Left ventricle myocardium inferior (tissue), 1 donor: Measurements from ENCODE around the gene CHST8. TPM values are rescaled to one million over a fixed set of nuclear protein-coding genes. Genes with fewer than 3 reads are reported as not detected.

ENCODE experiments used
- DNase-seq: peaks from one replicate; pipeline ENCODE4 v3.0.0-alpha.2; 2020
- H3K27ac ChIP-seq: fragments of 200-600 bp; replicated peaks from 2 replicates; pipeline ENCODE4 v1.8.0; 2021
- H3K27me3 ChIP-seq: fragments of 200-600 bp; 2 replicates; pipeline ENCODE4 v1.8.0; 2021; ENCODE audit warnings: low read depth
- H3K36me3 ChIP-seq: fragments of 200-600 bp; 2 replicates; pipeline ENCODE4 v1.8.0; 2021
- H3K4me1 ChIP-seq: fragments of 200-600 bp; 2 replicates; pipeline ENCODE4 v1.8.0; 2021
- H3K4me3 ChIP-seq: fragments of 200-600 bp; 2 replicates; pipeline ENCODE4 v1.8.0; 2021; ENCODE audit warnings: mild to moderate bottlenecking, moderate library complexity
- H3K9me3 ChIP-seq: fragments of 200-600 bp; replicated peaks from 2 replicates; pipeline ENCODE4 v1.8.0; 2021
- CTCF ChIP-seq: fragments of 200-600 bp; IDR thresholded peaks from 2 replicates; pipeline ENCODE4 v1.8.0; 2021; ENCODE audit warnings: antibody characterized with exemption, mild to moderate bottlenecking, borderline replicate concordance
- intact Hi-C: fragments of 100-400 bp; cut with micrococcal nuclease; formaldehyde crosslinking; loops from one replicate; pipeline ENCODE4 v1.11.0; 2022
- total RNA-seq: library from RNA; stranded (reverse); fragmentation: NEBNext Ultra II Directional; extraction: Animal tissue kit (Norgen Biotek cat#: 25700); gene quantifications from one replicate; pipeline ENCODE4 v1.2.1, GENCODE V29; 2021
- donor health status: DM: no; HTN: yes; CAD: no; lungs with severe emphysema.

The CHST8 gene
- total RNA-seq, 1 donor from 2014 or later: 0.14 TPM

- Histone ChIP-seq H3K27me3 (peaks cover 84% of the 10 kb centered on the region), H3K36me3 (no peaks in the 10 kb centered on the region), H3K4me1 (no peaks in the 10 kb centered on the region), H3K9me3 (no peaks in the 10 kb centered on the region), H3K27ac (no peak overlapping the region), H3K4me3 (no peak overlapping the region)
- TF ChIP-seq CTCF: no peak
- intact Hi-C loops: no loop called here
- DNase-seq: no peak
Observed at GRCh38 chr19:33749016-33749415, 127.3 kb downstream of the CHST8 start.

- Histone ChIP-seq H3K9me3 (no peaks in the 10 kb centered on the region), H3K27me3 (peaks cover 84% of the 10 kb centered on the region), H3K4me1 (no peaks in the 10 kb centered on the region), H3K36me3 (no peaks in the 10 kb centered on the region), H3K27ac (no peak overlapping the region), H3K4me3 (no peak overlapping the region)
- no peak for DNase-seq
- intact Hi-C loops: no loop called here
- no peak for TF ChIP-seq CTCF
Observed at GRCh38 chr19:33749619-33750175, 127.9 kb downstream of the CHST8 start.

- no peaks in the 10 kb centered on the region for H3K4me1 ChIP-seq
Observed at GRCh38 chr19:33750587-33751435, 129.1 kb downstream of the CHST8 start.

GRCh38 chr19:33751436-33751770 is 129.7 kb downstream of the CHST8 start:
- Histone ChIP-seq H3K27me3 (peaks cover 85% of the 10 kb centered on the region), H3K4me3 (no peak overlapping the region)
- intact Hi-C loops: no loop called here

More at GRCh38 chr19:33750587-33751435, 129.1 kb downstream of the CHST8 start:
- Histone ChIP-seq H3K9me3 (no peaks in the 10 kb centered on the region), H3K27ac (no peak overlapping the region), H3K4me3 (no peak overlapping the region), H3K36me3 (no peaks in the 10 kb centered on the region), H3K27me3 (peaks cover 83% of the 10 kb centered on the region)
- no peak for DNase-seq
- intact Hi-C loops: no loop called here
- TF ChIP-seq CTCF: no peak

More at GRCh38 chr19:33751436-33751770, 129.7 kb downstream of the CHST8 start:
- Histone ChIP-seq H3K36me3 (no peaks in the 10 kb centered on the region), H3K4me1 (no peaks in the 10 kb centered on the region), H3K9me3 (no peaks in the 10 kb centered on the region), H3K27ac (no peak overlapping the region)
- no peak for DNase-seq
- TF ChIP-seq CTCF: no peak
